HepG2 (cell line): ENCODE data around the gene NEURL4. TPM values are rescaled to one million over a fixed set of nuclear protein-coding genes. Genes with fewer than 3 reads are reported as not detected.

Source experiments
- GATA4 ChIP-seq: sonication (generic); IDR thresholded peaks from 2 replicates; pipeline ENCODE4 v1.6.1; 2016; ENCODE audit warnings: antibody characterized with exemption, low read depth, borderline replicate concordance
- HNRNPLL ChIP-seq: fragments of 200-400 bp; formaldehyde crosslinking; IDR thresholded peaks from 2 replicates; pipeline ENCODE4 v1.6.1; 2017; ENCODE audit warnings: mild to moderate bottlenecking, low read depth, low read length; ENCODE audit not compliant: poor library complexity, severe bottlenecking
- MBD4 ChIP-seq: IDR thresholded peaks from 2 replicates; pipeline ENCODE4 v1.6.1; 2012; ENCODE audit warnings: low read length, inconsistent platforms, borderline replicate concordance
- NFKBIZ ChIP-seq: IDR thresholded peaks from 2 replicates; pipeline ENCODE4 v1.6.1; 2018; ENCODE audit warnings: missing genetic modification reagents, missing compliant biosample characterization
- PTBP1 ChIP-seq: fragments of 200-400 bp; formaldehyde crosslinking; IDR thresholded peaks from 2 replicates; pipeline ENCODE4 v1.6.1; 2018; ENCODE audit warnings: low read length, low read depth; ENCODE audit not compliant: poor library complexity, severe bottlenecking
- RCOR2 ChIP-seq: IDR thresholded peaks from 2 replicates; pipeline ENCODE4 v1.6.1; 2016; ENCODE audit warnings: missing biosample characterization, missing genetic modification reagents
- REPIN1 ChIP-seq: sonication (generic); formaldehyde crosslinking; IDR thresholded peaks from 2 replicates; pipeline ENCODE4 v1.8.0; 2022; ENCODE audit warnings: missing genetic modification reagents, low read depth, mild to moderate bottlenecking, borderline replicate concordance
- RXRB ChIP-seq: IDR thresholded peaks from 2 replicates; pipeline ENCODE4 v1.6.1; 2016; ENCODE audit warnings: borderline replicate concordance, missing genetic modification reagents, missing compliant biosample characterization
- SP4 ChIP-seq: sonication (generic); formaldehyde crosslinking; IDR thresholded peaks from 2 replicates; pipeline ENCODE4 v1.8.1; 2023; ENCODE audit warnings: mild to moderate bottlenecking, missing genetic modification reagents
- ZNF12 ChIP-seq: sonication (generic); formaldehyde crosslinking; IDR thresholded peaks from 2 replicates; pipeline ENCODE4 v1.5.0; 2020; ENCODE audit warnings: missing genetic modification reagents
- ZNF251 ChIP-seq: sonication (generic); formaldehyde crosslinking; IDR thresholded peaks from 2 replicates; pipeline ENCODE4 v1.9.0; 2021; ENCODE audit warnings: mild to moderate bottlenecking, missing genetic modification reagents
- ZNF724P ChIP-seq: sonication (generic); formaldehyde crosslinking; IDR thresholded peaks from 2 replicates; pipeline ENCODE4 v1.8.0; 2022; ENCODE audit warnings: missing genetic modification reagents, borderline replicate concordance
- polyA plus RNA-seq, 8 experiments: library from polyadenylated mRNA; depleted of rRNA in 3 of 8; stranded (reverse) in 7 of 8; unstranded in 1 of 8; fragments of >200 nt; fragmentation: Illumina TruSeq in 4 of 8; extraction: Trizol in 4 of 8; gene quantifications; 2 replicates each; pipeline versions ENCODE4 v1.2.1 to v1.2.3, GENCODE V29; 2011 to 2016; ENCODE audit warnings: low read depth in 4 of 8, missing spikeins in 1 of 8, mixed read lengths in 1 of 8; ENCODE audit not compliant: insufficient read depth in 1 of 8
- total RNA-seq, 5 experiments: library from RNA; depleted of rRNA; stranded (reverse); fragments of >200 nt; fragmentation: Illumina TruSeq; extraction: Trizol; gene quantifications; 2 replicates each; pipeline ENCODE4 v1.2.3, GENCODE V29; 2016; ENCODE audit warnings: low read depth in 1 of 5
- TF ChIP-seq, protein P1 (sequence below): IDR thresholded peaks from 2 replicates; pipeline ENCODE4 v1.4.0; 2020; ENCODE audit warnings: mild to moderate bottlenecking, missing genetic modification reagents
- TF ChIP-seq, protein P2 (sequence below): sonication (generic); formaldehyde crosslinking; IDR thresholded peaks from 2 replicates; pipeline ENCODE4 v1.8.1; 2022; ENCODE audit warnings: low read depth, mild to moderate bottlenecking, missing genetic modification reagents
- TF ChIP-seq, protein P3 (sequence below): sonication (generic); formaldehyde crosslinking; IDR thresholded peaks from 2 replicates; pipeline ENCODE4 v1.5.1; 2020; ENCODE audit warnings: missing genetic modification reagents, mild to moderate bottlenecking, borderline replicate concordance
- TF ChIP-seq, protein P4 (sequence below): sonication (generic); formaldehyde crosslinking; IDR thresholded peaks from 2 replicates; pipeline ENCODE4 v1.8.0; 2022; ENCODE audit warnings: mild to moderate bottlenecking, missing genetic modification reagents
- TF ChIP-seq, protein P5 (sequence below): sonication (generic); formaldehyde crosslinking; IDR thresholded peaks from 2 replicates; pipeline ENCODE4 v1.5.0; 2020; ENCODE audit warnings: mild to moderate bottlenecking, missing genetic modification reagents

The NEURL4 gene
- total and polyA plus RNA-seq, 2 of the 13 experiments (the other 11 are each of a cell fraction or from before 2014, with no cell fraction given), result 14.8 to 15.7 TPM

DNA sequence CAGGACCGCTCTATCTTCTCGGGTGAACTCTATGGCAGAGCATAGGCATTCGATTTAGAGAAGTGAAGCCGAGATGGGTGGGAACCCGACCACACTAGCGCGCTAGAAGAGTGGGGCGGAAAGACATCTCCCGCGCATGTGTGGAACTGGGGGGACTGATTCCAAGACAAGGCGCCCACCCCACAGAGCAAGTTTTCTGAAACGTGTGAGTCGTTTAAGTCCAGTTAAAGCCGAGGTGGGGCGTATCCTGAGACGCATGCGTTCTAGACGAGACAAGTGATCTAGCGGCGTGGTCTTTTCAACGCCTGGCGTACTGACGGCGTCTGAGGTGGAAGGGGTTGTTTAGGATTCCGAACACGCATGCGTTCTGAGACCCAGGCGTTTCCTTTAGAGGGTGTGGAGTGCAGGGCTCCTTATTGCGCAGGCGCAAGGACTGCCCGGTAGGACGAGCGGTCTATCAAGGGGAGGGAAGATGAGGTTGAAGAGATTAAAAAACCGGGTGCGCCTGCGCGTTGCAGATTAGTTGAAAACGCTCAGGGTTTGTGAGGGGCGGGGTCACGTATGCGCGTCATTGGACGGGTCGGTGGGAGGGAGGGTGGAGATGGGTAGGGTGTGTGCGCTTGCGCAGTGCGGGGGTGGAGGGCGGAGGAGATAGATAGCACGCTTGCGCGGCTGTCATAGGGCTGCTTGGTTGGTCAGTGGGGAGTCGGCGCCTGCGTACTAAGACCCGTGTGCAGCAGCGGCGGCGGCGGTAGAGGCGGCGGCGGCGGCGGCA, 22.0 kb downstream of the NEURL4 start, which contains the start of gene EIF5A (continued):
- no peak for TF ChIP-seq NFKBIZ (CRISPR knock-in tag)
- peak; percentile 37; the same call in 1 of the 2 replicates for TF ChIP-seq GATA4
- TF ChIP-seq, protein P1, sequence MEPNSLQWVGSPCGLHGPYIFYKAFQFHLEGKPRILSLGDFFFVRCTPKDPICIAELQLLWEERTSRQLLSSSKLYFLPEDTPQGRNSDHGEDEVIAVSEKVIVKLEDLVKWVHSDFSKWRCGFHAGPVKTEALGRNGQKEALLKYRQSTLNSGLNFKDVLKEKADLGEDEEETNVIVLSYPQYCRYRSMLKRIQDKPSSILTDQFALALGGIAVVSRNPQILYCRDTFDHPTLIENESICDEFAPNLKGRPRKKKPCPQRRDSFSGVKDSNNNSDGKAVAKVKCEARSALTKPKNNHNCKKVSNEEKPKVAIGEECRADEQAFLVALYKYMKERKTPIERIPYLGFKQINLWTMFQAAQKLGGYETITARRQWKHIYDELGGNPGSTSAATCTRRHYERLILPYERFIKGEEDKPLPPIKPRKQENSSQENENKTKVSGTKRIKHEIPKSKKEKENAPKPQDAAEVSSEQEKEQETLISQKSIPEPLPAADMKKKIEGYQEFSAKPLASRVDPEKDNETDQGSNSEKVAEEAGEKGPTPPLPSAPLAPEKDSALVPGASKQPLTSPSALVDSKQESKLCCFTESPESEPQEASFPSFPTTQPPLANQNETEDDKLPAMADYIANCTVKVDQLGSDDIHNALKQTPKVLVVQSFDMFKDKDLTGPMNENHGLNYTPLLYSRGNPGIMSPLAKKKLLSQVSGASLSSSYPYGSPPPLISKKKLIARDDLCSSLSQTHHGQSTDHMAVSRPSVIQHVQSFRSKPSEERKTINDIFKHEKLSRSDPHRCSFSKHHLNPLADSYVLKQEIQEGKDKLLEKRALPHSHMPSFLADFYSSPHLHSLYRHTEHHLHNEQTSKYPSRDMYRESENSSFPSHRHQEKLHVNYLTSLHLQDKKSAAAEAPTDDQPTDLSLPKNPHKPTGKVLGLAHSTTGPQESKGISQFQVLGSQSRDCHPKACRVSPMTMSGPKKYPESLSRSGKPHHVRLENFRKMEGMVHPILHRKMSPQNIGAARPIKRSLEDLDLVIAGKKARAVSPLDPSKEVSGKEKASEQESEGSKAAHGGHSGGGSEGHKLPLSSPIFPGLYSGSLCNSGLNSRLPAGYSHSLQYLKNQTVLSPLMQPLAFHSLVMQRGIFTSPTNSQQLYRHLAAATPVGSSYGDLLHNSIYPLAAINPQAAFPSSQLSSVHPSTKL (CRISPR knock-in tag), result 0 out of 2 replicates have a peak, but pooled peaks have one; percentile 5
- no peak for TF ChIP-seq MBD4
- TF ChIP-seq ZNF251 (CRISPR knock-in tag), result no peak
- TF ChIP-seq ZNF12, result peak; percentile 49; the same call in 1 of the 2 replicates
- peak; percentile 62 for TF ChIP-seq RXRB
- no peak; the same call in 1 of the 2 replicates for TF ChIP-seq SP4 (CRISPR knock-in tag)
- TF ChIP-seq, protein P2, sequence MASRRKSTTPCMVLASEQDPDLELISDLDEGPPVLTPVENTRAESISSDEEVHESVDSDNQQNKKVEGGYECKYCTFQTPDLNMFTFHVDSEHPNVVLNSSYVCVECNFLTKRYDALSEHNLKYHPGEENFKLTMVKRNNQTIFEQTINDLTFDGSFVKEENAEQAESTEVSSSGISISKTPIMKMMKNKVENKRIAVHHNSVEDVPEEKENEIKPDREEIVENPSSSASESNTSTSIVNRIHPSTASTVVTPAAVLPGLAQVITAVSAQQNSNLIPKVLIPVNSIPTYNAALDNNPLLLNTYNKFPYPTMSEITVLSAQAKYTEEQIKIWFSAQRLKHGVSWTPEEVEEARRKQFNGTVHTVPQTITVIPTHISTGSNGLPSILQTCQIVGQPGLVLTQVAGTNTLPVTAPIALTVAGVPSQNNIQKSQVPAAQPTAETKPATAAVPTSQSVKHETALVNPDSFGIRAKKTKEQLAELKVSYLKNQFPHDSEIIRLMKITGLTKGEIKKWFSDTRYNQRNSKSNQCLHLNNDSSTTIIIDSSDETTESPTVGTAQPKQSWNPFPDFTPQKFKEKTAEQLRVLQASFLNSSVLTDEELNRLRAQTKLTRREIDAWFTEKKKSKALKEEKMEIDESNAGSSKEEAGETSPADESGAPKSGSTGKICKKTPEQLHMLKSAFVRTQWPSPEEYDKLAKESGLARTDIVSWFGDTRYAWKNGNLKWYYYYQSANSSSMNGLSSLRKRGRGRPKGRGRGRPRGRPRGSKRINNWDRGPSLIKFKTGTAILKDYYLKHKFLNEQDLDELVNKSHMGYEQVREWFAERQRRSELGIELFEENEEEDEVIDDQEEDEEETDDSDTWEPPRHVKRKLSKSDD (CRISPR knock-in tag), result peak; percentile 53; the same call in 1 of the 2 replicates
- TF ChIP-seq PTBP1, result no peak
- TF ChIP-seq, protein P3, sequence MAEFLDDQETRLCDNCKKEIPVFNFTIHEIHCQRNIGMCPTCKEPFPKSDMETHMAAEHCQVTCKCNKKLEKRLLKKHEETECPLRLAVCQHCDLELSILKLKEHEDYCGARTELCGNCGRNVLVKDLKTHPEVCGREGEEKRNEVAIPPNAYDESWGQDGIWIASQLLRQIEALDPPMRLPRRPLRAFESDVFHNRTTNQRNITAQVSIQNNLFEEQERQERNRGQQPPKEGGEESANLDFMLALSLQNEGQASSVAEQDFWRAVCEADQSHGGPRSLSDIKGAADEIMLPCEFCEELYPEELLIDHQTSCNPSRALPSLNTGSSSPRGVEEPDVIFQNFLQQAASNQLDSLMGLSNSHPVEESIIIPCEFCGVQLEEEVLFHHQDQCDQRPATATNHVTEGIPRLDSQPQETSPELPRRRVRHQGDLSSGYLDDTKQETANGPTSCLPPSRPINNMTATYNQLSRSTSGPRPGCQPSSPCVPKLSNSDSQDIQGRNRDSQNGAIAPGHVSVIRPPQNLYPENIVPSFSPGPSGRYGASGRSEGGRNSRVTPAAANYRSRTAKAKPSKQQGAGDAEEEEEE (CRISPR knock-in tag), result no peak
- TF ChIP-seq, protein P4, sequence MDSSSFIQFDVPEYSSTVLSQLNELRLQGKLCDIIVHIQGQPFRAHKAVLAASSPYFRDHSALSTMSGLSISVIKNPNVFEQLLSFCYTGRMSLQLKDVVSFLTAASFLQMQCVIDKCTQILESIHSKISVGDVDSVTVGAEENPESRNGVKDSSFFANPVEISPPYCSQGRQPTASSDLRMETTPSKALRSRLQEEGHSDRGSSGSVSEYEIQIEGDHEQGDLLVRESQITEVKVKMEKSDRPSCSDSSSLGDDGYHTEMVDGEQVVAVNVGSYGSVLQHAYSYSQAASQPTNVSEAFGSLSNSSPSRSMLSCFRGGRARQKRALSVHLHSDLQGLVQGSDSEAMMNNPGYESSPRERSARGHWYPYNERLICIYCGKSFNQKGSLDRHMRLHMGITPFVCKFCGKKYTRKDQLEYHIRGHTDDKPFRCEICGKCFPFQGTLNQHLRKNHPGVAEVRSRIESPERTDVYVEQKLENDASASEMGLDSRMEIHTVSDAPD (CRISPR knock-in tag), result no peak
- TF ChIP-seq HNRNPLL, result peak; percentile 60
- no peak for TF ChIP-seq RCOR2
- TF ChIP-seq ZNF724P (CRISPR knock-in tag), result no peak
- no peak for TF ChIP-seq REPIN1 (CRISPR knock-in tag)
- TF ChIP-seq, protein P5, sequence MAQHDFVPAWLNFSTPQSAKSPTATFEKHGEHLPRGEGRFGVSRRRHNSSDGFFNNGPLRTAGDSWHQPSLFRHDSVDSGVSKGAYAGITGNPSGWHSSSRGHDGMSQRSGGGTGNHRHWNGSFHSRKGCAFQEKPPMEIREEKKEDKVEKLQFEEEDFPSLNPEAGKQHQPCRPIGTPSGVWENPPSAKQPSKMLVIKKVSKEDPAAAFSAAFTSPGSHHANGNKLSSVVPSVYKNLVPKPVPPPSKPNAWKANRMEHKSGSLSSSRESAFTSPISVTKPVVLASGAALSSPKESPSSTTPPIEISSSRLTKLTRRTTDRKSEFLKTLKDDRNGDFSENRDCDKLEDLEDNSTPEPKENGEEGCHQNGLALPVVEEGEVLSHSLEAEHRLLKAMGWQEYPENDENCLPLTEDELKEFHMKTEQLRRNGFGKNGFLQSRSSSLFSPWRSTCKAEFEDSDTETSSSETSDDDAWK (CRISPR knock-in tag), result no peak
